ENCODE data around the gene RGS6.

The RGS6 gene

DNA sequence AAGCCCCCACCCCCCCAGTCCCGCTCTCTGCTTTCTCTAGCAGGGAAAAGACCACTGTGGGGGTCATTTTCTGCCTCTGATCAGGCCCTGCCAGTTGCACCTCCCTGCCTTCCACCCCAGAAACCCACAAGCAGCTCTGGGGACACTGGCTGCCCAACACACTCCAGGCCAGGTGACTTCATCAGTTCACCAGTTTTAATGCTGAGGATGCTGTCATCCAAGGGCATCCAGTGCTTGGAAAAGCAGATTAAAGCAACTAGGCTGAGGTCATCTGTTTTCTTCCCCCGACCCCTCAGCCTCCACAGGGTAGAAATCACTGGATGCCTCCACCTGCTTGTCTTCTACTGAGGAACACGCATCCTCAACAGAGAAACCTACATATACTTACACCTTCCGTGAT lies 679.3 kb downstream of the RGS6 start:
- TF ChIP-seq CTCF (IDR thresholded peaks at IDR 0.05; ENCODE audit: low read depth, low read length, missing control alignments), result no peak
- no peak overlapping the region for H3K4me3 ChIP-seq (ENCODE audit: low read depth, low read length)
- DNase-seq (ENCODE audit: low read depth), result no peak

DNA sequence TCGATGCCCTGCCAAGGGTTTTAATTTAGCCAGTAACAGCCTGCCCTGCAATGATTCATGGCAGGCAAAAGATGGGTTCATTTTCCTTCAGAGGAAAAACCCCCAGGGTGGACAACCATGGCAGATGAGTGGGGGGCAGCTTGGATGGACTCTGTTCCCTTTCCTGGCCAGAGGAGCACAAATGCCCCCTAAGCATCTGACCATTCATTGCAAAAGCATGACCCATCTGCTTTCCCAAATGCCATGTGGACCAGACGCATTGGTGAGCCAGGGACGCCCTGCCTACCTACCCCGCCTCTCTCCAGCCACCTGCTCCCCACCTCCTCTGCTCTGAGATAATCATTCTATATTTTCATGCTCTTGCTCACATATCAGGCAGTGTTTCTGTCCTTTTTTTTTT lies 679.8 kb downstream of the RGS6 start:
- no peak overlapping the region for H3K4me3 ChIP-seq (ENCODE audit: low read depth, low read length)
- DNase-seq (ENCODE audit: low read depth), result no peak
- TF ChIP-seq CTCF (IDR thresholded peaks at IDR 0.05; ENCODE audit: low read depth, low read length, missing control alignments), result no peak

DNA sequence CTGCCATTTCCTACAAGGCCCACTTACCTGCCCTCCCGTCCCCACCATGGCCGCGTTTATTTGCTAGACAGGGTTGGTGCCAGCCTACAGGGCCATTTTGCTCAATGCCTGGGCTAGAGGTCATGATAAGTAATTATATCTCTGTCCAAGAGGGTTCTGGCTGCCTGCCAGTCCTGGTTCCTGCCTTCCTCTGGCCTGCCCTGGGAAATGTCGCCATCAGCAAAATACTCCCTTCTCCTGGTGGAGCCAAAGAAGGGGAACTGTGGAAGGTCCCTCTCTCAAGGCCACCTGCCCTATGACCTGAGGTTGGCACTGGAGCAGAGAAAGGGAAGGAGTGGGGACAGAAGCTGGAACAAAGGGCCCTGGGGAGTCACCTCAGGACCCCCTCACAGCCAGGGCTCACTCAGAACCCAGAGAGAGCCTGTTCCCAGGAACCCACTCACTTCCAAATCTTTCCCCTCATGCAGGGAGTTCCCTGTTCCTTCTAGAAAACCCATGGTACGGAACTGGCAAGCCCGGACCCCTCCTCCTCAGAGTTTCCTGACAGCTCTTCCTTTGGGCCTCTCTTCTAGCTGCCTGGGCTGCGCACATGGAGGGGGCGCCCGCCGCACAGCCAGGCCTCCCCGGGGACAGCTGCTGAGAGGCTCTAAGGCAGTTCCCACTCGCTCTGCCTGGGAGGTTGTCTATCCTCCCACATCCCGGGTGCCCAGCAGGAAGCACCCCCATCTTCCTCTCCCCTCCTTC lies 681.2 kb downstream of the RGS6 start:
- TF ChIP-seq CTCF (IDR thresholded peaks at IDR 0.05; ENCODE audit: low read depth, low read length, missing control alignments), result no peak
- no peak overlapping the region for H3K4me3 ChIP-seq (ENCODE audit: low read depth, low read length)
- no peak for DNase-seq (ENCODE audit: low read depth)

DNA sequence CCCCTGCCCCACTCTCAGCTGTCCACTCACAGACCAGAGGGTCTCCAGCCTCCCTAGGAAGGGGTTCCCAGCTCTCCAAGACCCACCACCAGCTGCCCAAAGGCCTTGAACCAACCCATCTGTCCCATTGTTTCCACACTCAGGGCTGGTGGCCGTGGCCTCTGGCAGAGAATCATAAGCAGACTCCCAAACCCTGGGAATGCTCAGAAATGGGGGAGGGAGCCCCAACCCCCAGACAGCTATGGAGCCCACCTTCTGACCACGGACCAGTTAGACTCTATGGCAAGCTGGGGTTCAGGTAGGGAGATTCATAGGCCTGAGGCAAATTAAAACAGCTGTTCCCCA lies 681.7 kb downstream of the RGS6 start:
- no peak for DNase-seq (ENCODE audit: low read depth)
- no peak overlapping the region for H3K4me3 ChIP-seq (ENCODE audit: low read depth, low read length)
- TF ChIP-seq CTCF (IDR thresholded peaks at IDR 0.05; ENCODE audit: low read depth, low read length, missing control alignments), result no peak

DNA sequence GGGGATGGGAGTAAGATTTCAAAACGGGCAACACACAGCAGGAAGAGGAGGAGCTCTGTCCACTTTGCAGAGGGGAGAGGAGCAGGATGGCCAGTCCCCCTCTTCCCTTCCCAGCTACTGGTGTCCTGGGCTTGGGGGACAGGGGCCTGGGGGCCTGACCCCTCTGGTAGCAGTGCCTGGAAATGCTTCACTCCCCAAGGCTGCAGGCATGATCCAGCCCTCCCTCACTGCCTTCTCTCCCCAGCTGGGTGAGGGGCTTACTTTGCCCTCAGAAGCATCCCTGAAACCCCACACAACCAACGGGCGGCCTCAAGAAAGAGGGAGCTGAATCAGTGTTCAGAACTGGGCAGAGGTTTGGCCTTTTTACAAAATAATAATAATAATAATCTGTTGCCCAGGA lies 682.1 kb downstream of the RGS6 start:
- no peak overlapping the region for H3K4me3 ChIP-seq (ENCODE audit: low read depth, low read length)
- no peak for DNase-seq (ENCODE audit: low read depth)
- no peak for TF ChIP-seq CTCF (IDR thresholded peaks at IDR 0.05; ENCODE audit: low read depth, low read length, missing control alignments)

DNA sequence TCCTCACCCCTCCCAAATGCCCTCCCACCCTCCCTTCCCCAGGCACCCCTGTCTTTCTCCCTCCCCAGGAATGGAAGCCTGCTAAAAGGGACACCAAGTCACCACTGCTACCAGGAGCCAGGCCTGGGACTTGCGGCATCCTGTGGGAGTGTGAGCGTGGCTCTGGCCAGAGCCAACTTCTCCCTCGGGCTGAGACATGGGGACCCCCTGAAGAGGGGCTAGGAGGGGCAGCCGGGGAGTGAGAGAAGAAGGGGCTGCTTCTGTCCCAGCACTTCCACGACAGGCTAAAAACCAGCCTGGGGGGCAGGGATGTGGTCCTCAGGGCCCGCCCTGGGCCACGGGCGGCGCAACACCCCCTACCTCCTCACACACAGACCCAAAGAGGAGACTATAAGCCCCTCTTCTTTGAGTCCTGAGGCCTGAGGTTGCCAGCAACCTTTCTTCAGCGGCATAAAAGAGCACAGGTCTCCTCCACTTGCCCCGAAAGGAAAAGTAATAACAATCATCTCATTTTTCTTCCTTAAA lies 682.7 kb downstream of the RGS6 start:
- no peak for TF ChIP-seq CTCF (IDR thresholded peaks at IDR 0.05; ENCODE audit: low read depth, low read length, missing control alignments)
- DNase-seq (ENCODE audit: low read depth), result no peak
- no peak overlapping the region for H3K4me3 ChIP-seq (ENCODE audit: low read depth, low read length)

All from GM12864 (cell line).